Ovary (tissue), 3 donors: ENCODE results near the gene CCDC34.

Experiments
- CTCF ChIP-seq, 3 donors: fragments of 450-650 bp in 2 of 3; fragments of 200-600 bp in 1 of 3; IDR thresholded peaks; one replicate each; pipeline versions ENCODE4 v1.5.1 to v1.8.0; 2016 to 2022; ENCODE audit warnings: antibody characterized with exemption in 3 of 3, mild to moderate bottlenecking in 1 of 3
- EP300 ChIP-seq: sonication (generic); formaldehyde crosslinking; IDR thresholded peaks from one replicate; pipeline ENCODE4 v1.6.1; 2017; ENCODE audit warnings: antibody characterized with exemption
- POLR2A ChIP-seq: fragments of 450-650 bp; IDR thresholded peaks from one replicate; pipeline ENCODE4 v1.6.1; 2017; ENCODE audit warnings: antibody characterized with exemption, mild to moderate bottlenecking, moderate library complexity
- donor health status: DM: no; HTN: no; CAD: no.

DNA sequence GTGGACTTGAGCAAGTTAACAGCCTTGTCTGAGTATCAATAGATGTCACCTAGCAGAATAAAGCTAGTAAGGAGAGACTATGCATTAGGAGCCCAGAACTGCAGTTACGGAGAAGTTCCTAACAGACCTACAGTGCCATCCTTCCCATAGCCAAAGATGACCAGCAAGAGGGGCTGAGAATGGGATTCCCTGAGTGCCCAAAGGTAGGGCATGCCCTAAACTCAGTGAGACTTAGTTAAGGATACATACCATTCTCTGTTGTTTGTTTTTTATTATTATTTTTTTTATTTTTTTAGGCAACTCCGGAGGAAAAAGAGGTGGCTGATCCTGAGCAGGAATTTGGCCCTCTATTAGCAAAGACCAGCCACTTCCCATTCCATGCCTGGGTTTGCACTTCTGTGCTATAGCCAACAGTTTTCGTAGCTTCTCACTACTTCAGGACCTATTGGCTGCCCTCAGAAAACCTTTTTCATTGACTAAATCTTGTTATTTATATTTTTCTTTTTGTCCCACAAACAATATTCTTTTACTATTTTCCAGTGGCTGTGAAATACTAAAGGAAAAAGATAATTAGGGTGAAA, 33.3 kb upstream of the CCDC34 start:
- no peak for TF ChIP-seq CTCF (IDR thresholded peaks at IDR 0.05)
- TF ChIP-seq POLR2A = no peak
- no peak for TF ChIP-seq EP300
